PC-3 (cell line): ENCODE measurements around the gene MAP1B. TPM values are rescaled to one million over a fixed set of nuclear protein-coding genes. Genes with fewer than 3 reads are reported as not detected.

ENCODE experiments used
- ATAC-seq: fragments of 200-7000 bp; cut with Tn5 transposase; 2 replicates; pipeline ENCODE4 v1.9.1; 2020; ENCODE audit warnings: mild to moderate bottlenecking, moderate library complexity
- BruUV-seq: library from RNA; stranded (reverse); fragments of 400-500 nt; replicated peaks from 2 replicates; lab custom pipeline; 2021; lab: Mats Ljungman, UMichigan
- CTCF ChIA-PET: fragments of 300-600 bp; sonication (Branson Sonifier 250); formaldehyde crosslinking; loops from one replicate; lab custom pipeline; 2022; ENCODE audit warnings: antibody characterized with exemption; lab: Charles Lee
- POLR2A ChIA-PET: fragments of 300-600 bp; sonication (Branson Sonifier 250); formaldehyde crosslinking; loops from one replicate; lab custom pipeline; 2022; ENCODE audit warnings: antibody characterized with exemption; ENCODE audit not compliant: unreplicated experiment; lab: Charles Lee
- DNase-seq: peaks from one replicate; pipeline ENCODE4 v3.0.0-alpha.2; 2015
- H2AFZ ChIP-seq: fragments of 300-600 bp; sonication (generic); 2 replicates; pipeline ENCODE4 v1.6.0; 2016; ENCODE audit warnings: antibody characterized with exemption, low read length
- H3F3A ChIP-seq: fragments of 300-600 bp; sonication (generic); one replicate; pipeline ENCODE4 v1.6.0; 2017; ENCODE audit warnings: antibody characterized with exemption, low read length, control low read depth, mild to moderate bottlenecking; ENCODE audit not compliant: unreplicated experiment
- H3K27ac ChIP-seq: fragments of 300-600 bp; sonication (generic); 2 replicates; pipeline ENCODE4 v1.5.1; 2016; ENCODE audit warnings: mild to moderate bottlenecking, low read length
- H3K27me3 ChIP-seq: fragments of 300-600 bp; sonication (generic); 2 replicates; pipeline ENCODE4 v1.6.1; 2016; ENCODE audit warnings: low read length, mixed read lengths
- H3K36me3 ChIP-seq: fragments of 300-600 bp; sonication (generic); 2 replicates; pipeline ENCODE4 v1.6.1; 2016; ENCODE audit warnings: low read depth, mixed run types, low read length, mixed read lengths
- H3K4me1 ChIP-seq: fragments of 300-600 bp; sonication (generic); 2 replicates; pipeline ENCODE4 v1.5.1; 2016; ENCODE audit warnings: low read length; ENCODE audit not compliant: insufficient read depth
- H3K4me2 ChIP-seq: fragments of 300-600 bp; sonication (generic); 2 replicates; pipeline ENCODE4 v1.6.0; 2016; ENCODE audit warnings: low read length
- H3K4me3 ChIP-seq: fragments of 300-600 bp; sonication (generic); 2 replicates; pipeline ENCODE4 v1.5.1; 2016; ENCODE audit warnings: mild to moderate bottlenecking, low read length, mixed read lengths
- H3K79me2 ChIP-seq: fragments of 300-600 bp; sonication (generic); 2 replicates; pipeline ENCODE4 v1.6.1; 2017; ENCODE audit warnings: low read length, mixed read lengths
- H3K9ac ChIP-seq: fragments of 300-600 bp; sonication (generic); 2 replicates; pipeline ENCODE4 v1.6.0; 2016; ENCODE audit warnings: mild to moderate bottlenecking, low read length
- H3K9me2 ChIP-seq: fragments of 300-600 bp; sonication (generic); replicated peaks from 2 replicates; pipeline ENCODE4 v1.6.1; 2016; ENCODE audit warnings: mixed run types, low read length, mixed read lengths
- H3K9me3 ChIP-seq: fragments of 300-600 bp; sonication (generic); 2 replicates; pipeline ENCODE4 v1.6.1; 2016; ENCODE audit warnings: low read length, mixed read lengths
- H4K20me1 ChIP-seq: fragments of 300-600 bp; sonication (generic); 2 replicates; pipeline ENCODE4 v1.6.1; 2016; ENCODE audit warnings: low read length, mixed read lengths
- CTCF ChIP-seq: fragments of 300-600 bp; sonication (generic); conservative IDR thresholded peaks from 2 replicates; pipeline ENCODE4 v1.5.1; 2017; ENCODE audit warnings: antibody characterized with exemption, low read depth, mild to moderate bottlenecking, low read length
- EZH2 ChIP-seq: fragments of 300-600 bp; sonication (generic); IDR thresholded peaks from one replicate; pipeline ENCODE4 v1.6.1; 2017; ENCODE audit warnings: antibody characterized with exemption, mild to moderate bottlenecking, low read length; ENCODE audit not compliant: unreplicated experiment
- EZH2phosphoT487 ChIP-seq: fragments of 300-600 bp; sonication (generic); IDR thresholded peaks from 2 replicates; pipeline ENCODE4 v1.6.1; 2018; ENCODE audit warnings: mild to moderate bottlenecking, antibody characterized with exemption, low read length, borderline replicate concordance
- intact Hi-C: fragments of 100-400 bp; cut with micrococcal nuclease; formaldehyde crosslinking; loops from 2 replicates; pipeline ENCODE4 v1.9.0; 2023
- total RNA-seq: library from RNA; depleted of rRNA; stranded (reverse); fragments of >200 nt; gene quantifications from 2 replicates; pipeline ENCODE4 v1.2.3, GENCODE V29; 2014

The MAP1B gene
- total RNA-seq, 1 experiment from 2014 or later: 12.8 TPM

GRCh38 chr5:72071906-72072305 lies 35.4 kb upstream of the MAP1B start:
- no peak for DNase-seq
- no TSS peak for BruUV-seq

DNA sequence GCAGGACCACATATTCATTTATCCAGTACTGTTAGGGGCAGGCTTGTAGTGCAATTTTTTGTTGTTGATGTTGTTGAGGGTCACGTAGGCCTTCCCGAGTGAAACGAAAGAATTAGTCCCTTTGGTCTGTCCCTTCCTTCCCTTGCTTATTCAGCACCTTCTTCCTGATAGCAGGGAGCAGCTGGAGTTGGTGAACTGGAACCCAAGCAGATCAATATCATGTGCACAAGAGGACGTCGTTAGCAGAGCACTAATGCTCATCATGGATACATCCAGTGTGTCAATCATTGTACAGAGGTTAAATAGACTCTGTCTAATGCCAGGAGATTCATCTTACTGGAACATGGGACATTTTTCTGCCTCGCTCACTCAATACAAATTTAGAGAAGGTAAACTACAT lies 33.0 kb upstream of the MAP1B start:
- ATAC-seq (no peak), DNase-seq (no peak)
- CTCF ChIA-PET: no interaction called here

More at GRCh38 chr5:72071906-72072305, 35.4 kb upstream of the MAP1B start:
- H3K9me3 ChIP-seq: no peaks in the 10 kb centered on the region
- H3F3A ChIP-seq: no peaks in the 10 kb centered on the region
- H3K9me2 ChIP-seq: no peaks in the 10 kb centered on the region
- H3K36me3 ChIP-seq: no peaks in the 10 kb centered on the region
- no peaks in the 10 kb centered on the region for H3K79me2 ChIP-seq
- peaks cover 15% of the 10 kb centered on the region for H3K4me1 ChIP-seq
- ChIA-PET CTCF (no interaction called here), POLR2A (no interaction called here)
- H2AFZ ChIP-seq: no peak overlapping the region
- no peaks in the 10 kb centered on the region for H3K27me3 ChIP-seq
- no peak overlapping the region for H3K9ac ChIP-seq
- no peak for ATAC-seq
- TF ChIP-seq CTCF (no peak), EZH2phosphoT487 (no peak), EZH2 (no peak)
- H3K4me3 ChIP-seq: no peak overlapping the region
- no peak overlapping the region for H3K27ac ChIP-seq
- no peaks in the 10 kb centered on the region for H4K20me1 ChIP-seq
- H3K4me2 ChIP-seq: no peak overlapping the region
- intact Hi-C loops: no loop called here

DNA sequence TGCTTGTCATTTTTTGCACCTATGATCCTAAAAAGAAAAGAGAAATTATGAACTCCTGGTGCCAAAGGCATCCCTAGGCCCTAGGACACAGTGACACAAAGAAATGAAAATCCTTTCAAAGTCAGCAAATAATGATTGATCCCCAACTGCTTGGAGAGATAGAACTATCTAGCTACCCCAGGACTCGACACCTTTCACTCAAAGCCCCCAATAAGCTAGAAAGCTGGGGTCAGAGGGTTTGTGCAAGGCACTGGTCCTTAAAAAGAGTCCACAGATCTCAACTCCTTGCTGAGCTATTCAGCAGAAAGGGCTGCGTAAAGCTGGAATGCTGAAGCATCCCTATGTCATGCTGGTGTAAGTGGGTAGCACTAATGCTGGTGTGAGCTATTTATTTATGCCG lies 31.8 kb upstream of the MAP1B start:
- ChIA-PET CTCF (interaction anchor here (0.6 kb wide), 1 partner anchor 163 kb away, joined by 3 read pairs; no protein-coding TSS in a partner anchor), POLR2A (no interaction called here)
- DNase-seq (no peak), ATAC-seq (no peak)
- H4K20me1 ChIP-seq: no peaks in the 10 kb centered on the region
- TF ChIP-seq EZH2phosphoT487 (no peak), CTCF (no peak), EZH2 (no peak)
- no peaks in the 10 kb centered on the region for H3K36me3 ChIP-seq
- no peaks in the 10 kb centered on the region for H3K27me3 ChIP-seq
- H3K4me3 ChIP-seq: no peak overlapping the region
- no peaks in the 10 kb centered on the region for H3K9me3 ChIP-seq
- no peaks in the 10 kb centered on the region for H3K79me2 ChIP-seq
- no peaks in the 10 kb centered on the region for H3K9me2 ChIP-seq
- no TSS peak for BruUV-seq
- no peak overlapping the region for H3K4me2 ChIP-seq
- no peaks in the 10 kb centered on the region for H3F3A ChIP-seq
- intact Hi-C loops: no loop called here
- H3K4me1 ChIP-seq: no peaks in the 10 kb centered on the region
- no peak overlapping the region for H2AFZ ChIP-seq
- H3K9ac ChIP-seq: no peak overlapping the region
- no peak overlapping the region for H3K27ac ChIP-seq

More for the DNA sequence above, 33.0 kb upstream of the MAP1B start:
- POLR2A ChIA-PET: no interaction called here
- Histone ChIP-seq H3K9ac (no peak overlapping the region), H3K79me2 (no peaks in the 10 kb centered on the region), H3K4me2 (no peak overlapping the region), H2AFZ (no peak overlapping the region), H3F3A (no peaks in the 10 kb centered on the region), H3K4me1 (no peaks in the 10 kb centered on the region), H3K36me3 (no peaks in the 10 kb centered on the region), H3K27ac (no peak overlapping the region), H3K9me3 (no peaks in the 10 kb centered on the region), H3K4me3 (no peak overlapping the region), H4K20me1 (no peaks in the 10 kb centered on the region), H3K9me2 (no peaks in the 10 kb centered on the region), H3K27me3 (no peaks in the 10 kb centered on the region)
- intact Hi-C loops: no loop called here
- TF ChIP-seq CTCF (no peak), EZH2phosphoT487 (no peak)
- BruUV-seq: no TSS peak
